Activated naive CD8-positive, alpha-beta T cell (primary cell): Measurements from ENCODE around the gene EFL1.

ENCODE experiments used
- H3K27ac Mint-ChIP-seq: one replicate; pipeline ENCODE4 v1.8.0; 2021; ENCODE audit warnings: mixed read lengths
- H3K27me3 Mint-ChIP-seq: one replicate; pipeline ENCODE4 v1.8.0; 2021; ENCODE audit warnings: mixed read lengths
- H3K36me3 Mint-ChIP-seq: one replicate; pipeline ENCODE4 v1.8.0; 2021; ENCODE audit warnings: mixed read lengths
- H3K4me1 Mint-ChIP-seq: one replicate; pipeline ENCODE4 v1.8.0; 2021; ENCODE audit warnings: low read depth, mixed read lengths
- H3K4me3 Mint-ChIP-seq: one replicate; pipeline ENCODE4 v1.8.0; 2021; ENCODE audit warnings: mild to moderate bottlenecking, mixed read lengths
- H3K9me3 Mint-ChIP-seq: one replicate; pipeline ENCODE4 v1.8.0; 2021; ENCODE audit warnings: low read depth, mixed read lengths

The EFL1 gene

DNA sequence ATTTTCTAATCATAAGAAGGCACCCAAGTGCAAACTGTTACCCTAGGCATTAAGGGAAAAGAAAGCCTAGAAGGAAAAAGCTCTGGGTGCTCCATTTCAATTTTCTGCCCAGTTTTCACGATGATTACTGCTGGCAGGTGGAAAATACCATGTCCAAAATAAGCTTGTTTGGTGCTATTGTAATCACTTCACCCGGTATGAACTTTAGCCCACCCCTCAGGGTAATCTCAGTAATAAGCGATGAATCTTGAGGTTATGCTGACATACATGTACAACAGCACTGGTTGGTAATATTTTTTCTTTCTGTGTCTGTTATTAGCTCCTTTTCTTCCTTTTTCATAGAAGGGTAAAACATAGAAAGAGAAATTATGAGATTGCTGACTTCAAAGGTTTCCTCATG, 128.1 kb downstream of the EFL1 start:
- no peaks in the 10 kb centered on the region for H3K4me1 Mint-ChIP-seq
- H3K9me3 Mint-ChIP-seq: no peaks in the 10 kb centered on the region
- H3K4me3 Mint-ChIP-seq: no peak overlapping the region
- peaks cover 25% of the 10 kb centered on the region for H3K36me3 Mint-ChIP-seq
- no peak overlapping the region for H3K27ac Mint-ChIP-seq
- H3K27me3 Mint-ChIP-seq: no peaks in the 10 kb centered on the region

DNA sequence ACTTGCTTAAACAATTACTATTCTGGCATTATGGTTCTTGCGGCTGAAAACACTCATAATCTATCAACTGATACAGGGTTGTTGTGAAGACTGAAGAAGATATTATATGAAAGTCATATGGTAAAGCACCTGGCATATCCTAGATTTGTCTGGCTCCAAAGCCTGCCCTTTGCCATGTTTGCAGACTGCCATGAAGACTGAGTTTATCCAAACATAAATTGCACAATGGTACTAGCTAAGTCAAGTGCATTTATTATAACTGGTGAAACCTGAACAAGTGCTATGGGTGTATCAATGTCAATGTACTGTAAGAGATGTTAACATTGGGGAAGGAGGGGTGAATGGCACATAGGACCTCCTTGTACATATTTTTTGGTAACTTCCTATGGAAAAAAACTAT, 129.3 kb downstream of the EFL1 start:
- Mint-ChIP-seq H3K4me3 (no peak overlapping the region), H3K4me1 (no peaks in the 10 kb centered on the region), H3K9me3 (no peaks in the 10 kb centered on the region), H3K27me3 (no peaks in the 10 kb centered on the region), H3K27ac (no peak overlapping the region), H3K36me3 (peaks cover 28% of the 10 kb centered on the region)

DNA sequence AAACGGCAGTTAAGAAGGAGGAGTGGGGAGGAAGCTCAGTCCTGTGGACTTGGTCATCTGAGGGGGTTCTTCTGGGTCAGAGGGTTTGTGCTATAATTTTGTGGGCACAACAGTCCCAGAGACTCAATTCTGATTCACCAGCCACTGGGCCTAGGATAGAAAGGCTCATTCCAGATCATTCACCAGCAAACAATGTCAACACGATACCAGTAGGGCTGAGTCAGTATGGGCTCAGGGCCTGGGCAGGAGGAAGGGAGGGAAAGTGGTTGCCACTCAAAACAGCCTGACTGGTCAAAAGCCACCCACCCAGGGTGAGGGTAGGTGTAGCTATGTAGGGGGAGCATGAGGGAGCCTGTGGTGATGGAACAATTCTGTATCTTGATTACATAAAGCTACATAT, 129.8 kb downstream of the EFL1 start:
- no peak overlapping the region for H3K27ac Mint-ChIP-seq
- H3K36me3 Mint-ChIP-seq: peaks cover 27% of the 10 kb centered on the region
- no peaks in the 10 kb centered on the region for H3K9me3 Mint-ChIP-seq
- H3K4me3 Mint-ChIP-seq: no peak overlapping the region
- no peaks in the 10 kb centered on the region for H3K4me1 Mint-ChIP-seq
- no peaks in the 10 kb centered on the region for H3K27me3 Mint-ChIP-seq

DNA sequence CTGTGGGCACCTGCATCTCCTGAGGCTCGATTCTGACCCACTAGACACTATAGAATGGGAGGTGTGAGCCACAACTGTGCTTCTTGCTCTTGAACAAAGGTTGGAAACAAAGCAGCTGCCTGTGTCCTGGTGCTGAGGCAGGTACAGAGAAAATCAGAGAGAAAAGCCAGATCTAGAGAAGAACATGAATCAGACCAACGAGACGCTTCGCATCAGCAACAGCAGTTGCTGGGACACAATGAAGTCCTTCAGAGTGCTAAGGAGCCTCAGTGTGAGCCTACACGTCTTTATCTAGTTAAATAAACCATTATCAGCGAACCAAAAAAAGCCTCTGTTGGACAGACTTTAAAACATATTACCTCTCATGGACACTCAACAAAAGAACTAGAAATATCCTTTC, 130.4 kb downstream of the EFL1 start:
- H3K4me1 Mint-ChIP-seq: no peaks in the 10 kb centered on the region
- peaks cover 24% of the 10 kb centered on the region for H3K36me3 Mint-ChIP-seq
- no peaks in the 10 kb centered on the region for H3K9me3 Mint-ChIP-seq
- no peaks in the 10 kb centered on the region for H3K27me3 Mint-ChIP-seq
- no peak overlapping the region for H3K27ac Mint-ChIP-seq
- no peak overlapping the region for H3K4me3 Mint-ChIP-seq

DNA sequence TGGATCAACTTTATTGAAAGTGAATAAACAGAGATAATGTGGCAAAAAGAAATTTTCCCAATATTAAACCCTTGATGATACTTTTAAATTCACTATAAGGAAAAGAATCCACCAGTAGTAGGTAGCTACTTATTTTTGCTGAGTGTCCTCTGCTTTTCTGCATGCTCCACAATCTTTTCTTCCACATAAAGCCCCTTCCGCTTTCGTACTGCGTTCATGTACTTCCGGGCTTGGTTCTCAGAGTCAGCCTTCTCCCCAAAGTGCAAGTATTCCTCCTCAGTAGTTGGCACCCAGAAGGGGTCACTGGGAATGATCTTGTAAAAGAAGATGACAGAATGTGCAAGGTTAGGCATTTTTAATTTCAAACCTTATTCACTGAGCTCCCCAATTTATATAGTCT, 132.3 kb downstream of the EFL1 start:
- no peaks in the 10 kb centered on the region for H3K27me3 Mint-ChIP-seq

DNA sequence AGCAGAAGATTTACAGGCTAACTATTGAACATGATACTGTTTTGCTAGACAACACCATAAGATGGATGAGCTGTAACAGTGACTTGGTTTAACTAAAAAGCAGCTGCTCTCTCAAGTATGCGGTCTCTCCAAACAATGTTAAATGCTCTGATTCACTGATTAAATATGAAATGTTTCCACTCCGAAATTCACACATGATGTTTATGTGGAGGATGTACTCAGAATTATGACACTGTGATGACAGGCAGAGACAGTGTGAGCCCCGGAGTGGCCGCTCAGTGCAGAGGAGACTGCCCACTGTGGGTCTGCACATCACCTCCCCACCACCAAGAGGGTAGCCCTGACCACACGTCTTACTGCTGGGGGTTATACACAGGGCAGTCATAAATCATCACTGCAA, 132.8 kb downstream of the EFL1 start:
- H3K36me3 Mint-ChIP-seq: peaks cover 23% of the 10 kb centered on the region
- H3K9me3 Mint-ChIP-seq: no peaks in the 10 kb centered on the region
- H3K27me3 Mint-ChIP-seq: no peaks in the 10 kb centered on the region
- H3K4me3 Mint-ChIP-seq: no peak overlapping the region
- H3K27ac Mint-ChIP-seq: no peak overlapping the region
- peaks cover 4% of the 10 kb centered on the region for H3K4me1 Mint-ChIP-seq

More for the DNA sequence above, 132.3 kb downstream of the EFL1 start:
- no peaks in the 10 kb centered on the region for H3K4me1 Mint-ChIP-seq
- peaks cover 20% of the 10 kb centered on the region for H3K36me3 Mint-ChIP-seq
- H3K9me3 Mint-ChIP-seq: no peaks in the 10 kb centered on the region
- no peak overlapping the region for H3K4me3 Mint-ChIP-seq
- no peak overlapping the region for H3K27ac Mint-ChIP-seq

DNA sequence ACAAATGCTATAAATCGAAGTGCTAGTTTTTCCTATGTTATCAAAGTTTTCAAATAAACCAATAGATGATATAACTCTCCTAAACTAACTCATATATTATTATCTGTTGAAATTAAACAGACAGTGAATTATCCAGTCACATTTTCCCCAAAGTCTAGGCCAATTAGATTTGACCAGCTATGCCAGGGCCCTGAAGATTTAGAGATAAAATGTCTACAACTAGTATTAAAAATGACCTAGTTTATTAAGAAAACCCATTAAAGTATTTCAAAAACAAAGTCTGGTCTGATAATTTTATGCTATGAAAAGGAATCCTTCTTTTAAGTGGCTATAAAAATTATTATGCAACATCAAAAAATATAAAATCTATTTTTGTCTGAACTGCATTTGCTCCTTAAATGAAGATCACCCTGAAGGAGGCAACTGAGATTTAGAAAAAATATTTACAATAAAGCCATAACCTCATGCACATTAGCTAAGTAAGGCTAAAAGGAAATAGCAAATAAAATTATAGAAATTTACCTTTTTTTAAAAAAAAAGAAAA, 133.3 kb downstream of the EFL1 start:
- no peaks in the 10 kb centered on the region for H3K9me3 Mint-ChIP-seq
- H3K27ac Mint-ChIP-seq: no peak overlapping the region
- H3K27me3 Mint-ChIP-seq: no peaks in the 10 kb centered on the region
- peaks cover 4% of the 10 kb centered on the region for H3K4me1 Mint-ChIP-seq
- peaks cover 23% of the 10 kb centered on the region for H3K36me3 Mint-ChIP-seq
- H3K4me3 Mint-ChIP-seq: no peak overlapping the region

DNA sequence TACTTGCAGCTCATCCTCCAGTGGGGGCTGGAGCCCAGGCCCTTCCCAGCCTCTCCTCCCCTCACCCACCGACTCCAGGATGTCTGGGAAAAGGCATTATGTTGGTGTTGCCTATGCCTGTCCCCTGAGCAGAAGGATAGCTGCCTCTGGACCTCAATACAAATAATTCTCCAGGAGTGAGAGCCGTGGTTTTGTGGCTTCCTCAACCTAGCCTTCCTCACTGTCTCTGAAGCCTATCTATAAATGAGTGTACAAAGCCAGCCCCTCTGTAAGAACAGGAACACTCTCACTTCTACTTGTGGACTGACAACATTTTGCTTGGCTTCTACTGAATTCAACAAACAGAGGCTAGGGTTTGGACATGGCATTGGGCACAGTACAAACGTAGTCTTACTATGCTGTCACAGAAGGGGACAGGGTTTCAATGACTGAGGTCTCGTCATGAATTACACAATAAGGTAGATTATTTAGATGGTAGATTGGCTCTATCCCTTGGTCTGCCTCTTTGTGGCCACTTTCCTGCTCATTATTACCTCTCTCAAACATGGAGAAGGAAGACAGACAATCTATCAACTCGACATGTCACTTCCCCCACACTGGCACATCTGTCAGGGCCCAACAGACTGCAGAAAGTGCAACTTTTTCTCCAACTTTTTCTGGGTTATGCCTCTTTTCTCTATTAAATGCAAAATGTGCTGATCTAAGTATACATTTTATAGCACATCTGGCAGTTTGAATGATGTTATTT, 134.0 kb downstream of the EFL1 start:
- H3K27ac Mint-ChIP-seq: no peak overlapping the region
- no peak overlapping the region for H3K4me3 Mint-ChIP-seq
- H3K36me3 Mint-ChIP-seq: peaks cover 22% of the 10 kb centered on the region
- H3K27me3 Mint-ChIP-seq: no peaks in the 10 kb centered on the region
- no peaks in the 10 kb centered on the region for H3K9me3 Mint-ChIP-seq
- peaks cover 4% of the 10 kb centered on the region for H3K4me1 Mint-ChIP-seq

DNA sequence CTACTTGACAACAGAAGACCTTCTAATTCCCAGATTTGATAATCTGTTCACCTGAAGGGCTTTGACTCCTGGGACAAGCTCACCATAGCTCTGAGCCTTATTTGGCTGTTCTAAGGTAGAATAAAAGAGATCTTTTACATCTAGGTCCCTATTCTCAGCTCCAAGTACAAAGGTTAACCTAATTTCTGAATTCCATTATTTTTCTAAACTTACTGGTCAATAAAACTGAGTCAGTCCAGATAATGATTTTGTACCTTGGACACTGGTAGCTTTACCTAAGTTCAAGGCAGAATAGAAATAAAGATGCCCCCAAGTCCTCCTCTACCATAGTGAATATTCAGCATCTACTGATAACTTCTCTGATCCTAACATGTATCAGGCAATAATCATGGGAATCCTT, 135.0 kb downstream of the EFL1 start:
- no peak overlapping the region for H3K4me3 Mint-ChIP-seq
- H3K36me3 Mint-ChIP-seq: peaks cover 18% of the 10 kb centered on the region
- H3K27ac Mint-ChIP-seq: no peak overlapping the region
- no peaks in the 10 kb centered on the region for H3K27me3 Mint-ChIP-seq
- H3K9me3 Mint-ChIP-seq: no peaks in the 10 kb centered on the region
- H3K4me1 Mint-ChIP-seq: peaks cover 4% of the 10 kb centered on the region

DNA sequence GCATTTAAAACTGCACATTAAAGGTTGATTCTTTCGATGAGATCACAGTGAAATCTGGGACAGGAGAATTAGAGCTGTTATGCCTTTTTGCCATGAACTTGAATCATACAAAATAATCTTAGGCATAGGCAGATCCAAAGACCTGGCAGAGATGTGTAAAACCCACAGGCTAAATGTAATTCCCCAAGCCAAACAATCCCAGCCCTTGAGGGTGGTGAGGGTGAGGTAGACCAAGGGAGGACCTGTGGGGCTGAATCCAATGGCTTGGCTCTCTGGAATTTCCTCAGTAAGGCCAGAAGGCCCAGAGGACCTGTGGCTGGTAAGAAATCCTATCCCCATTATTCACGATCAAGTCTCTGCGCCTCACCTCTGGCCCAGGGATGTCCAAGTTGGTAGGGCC, 136.2 kb downstream of the EFL1 start:
- Mint-ChIP-seq H3K4me1 (peaks cover 4% of the 10 kb centered on the region), H3K4me3 (no peak overlapping the region), H3K36me3 (peaks cover 15% of the 10 kb centered on the region), H3K27me3 (no peaks in the 10 kb centered on the region), H3K9me3 (no peaks in the 10 kb centered on the region), H3K27ac (no peak overlapping the region)

DNA sequence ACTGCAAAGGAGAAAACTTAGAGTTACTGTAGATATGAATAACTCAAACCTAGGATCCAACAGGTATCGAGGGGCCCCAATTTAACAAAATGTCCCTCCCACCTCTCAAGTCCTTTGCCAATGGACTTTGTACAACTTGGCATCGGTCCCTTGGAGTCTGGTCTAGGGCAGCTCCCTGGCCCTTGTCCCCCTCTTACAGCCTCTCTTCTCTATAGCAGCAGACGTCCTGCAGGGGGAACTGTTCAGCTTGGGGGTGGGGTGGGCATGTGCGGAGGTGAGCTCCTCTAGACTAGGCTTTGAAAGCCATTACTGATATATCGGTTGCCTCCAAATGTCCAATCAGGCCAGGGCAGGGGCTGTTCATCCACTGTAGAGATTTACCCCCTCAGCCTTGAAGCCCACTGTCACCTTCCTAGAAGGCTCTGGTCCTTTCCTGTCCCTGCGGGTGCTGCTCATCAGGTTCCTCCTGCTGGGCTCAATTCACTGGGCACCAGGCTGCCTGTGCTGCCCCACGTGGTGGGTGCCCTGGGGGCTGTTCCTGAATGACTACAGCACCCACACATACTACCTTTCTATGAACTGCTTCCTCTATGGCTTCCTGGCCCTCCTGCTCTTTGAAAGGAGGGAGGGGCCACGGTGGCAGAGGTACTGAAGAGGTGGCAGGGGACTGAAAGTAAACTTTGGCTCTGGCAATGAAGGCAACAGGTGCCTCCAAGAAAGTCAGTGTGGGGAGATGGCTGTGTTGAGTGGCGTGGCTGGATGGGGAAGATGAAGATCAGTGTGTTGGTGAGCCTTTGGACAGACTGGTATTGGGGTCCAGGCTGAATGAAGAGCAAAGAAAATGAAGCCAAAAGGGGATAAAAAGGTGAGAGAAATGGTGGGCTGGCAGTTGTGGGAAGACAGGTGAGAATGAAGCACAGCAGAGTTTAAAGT, 137.9 kb downstream of the EFL1 start:
- Mint-ChIP-seq H3K36me3 (peaks cover 10% of the 10 kb centered on the region), H3K27me3 (no peaks in the 10 kb centered on the region), H3K9me3 (no peaks in the 10 kb centered on the region), H3K4me1 (peaks cover 4% of the 10 kb centered on the region), H3K27ac (no peak overlapping the region), H3K4me3 (no peak overlapping the region)

DNA sequence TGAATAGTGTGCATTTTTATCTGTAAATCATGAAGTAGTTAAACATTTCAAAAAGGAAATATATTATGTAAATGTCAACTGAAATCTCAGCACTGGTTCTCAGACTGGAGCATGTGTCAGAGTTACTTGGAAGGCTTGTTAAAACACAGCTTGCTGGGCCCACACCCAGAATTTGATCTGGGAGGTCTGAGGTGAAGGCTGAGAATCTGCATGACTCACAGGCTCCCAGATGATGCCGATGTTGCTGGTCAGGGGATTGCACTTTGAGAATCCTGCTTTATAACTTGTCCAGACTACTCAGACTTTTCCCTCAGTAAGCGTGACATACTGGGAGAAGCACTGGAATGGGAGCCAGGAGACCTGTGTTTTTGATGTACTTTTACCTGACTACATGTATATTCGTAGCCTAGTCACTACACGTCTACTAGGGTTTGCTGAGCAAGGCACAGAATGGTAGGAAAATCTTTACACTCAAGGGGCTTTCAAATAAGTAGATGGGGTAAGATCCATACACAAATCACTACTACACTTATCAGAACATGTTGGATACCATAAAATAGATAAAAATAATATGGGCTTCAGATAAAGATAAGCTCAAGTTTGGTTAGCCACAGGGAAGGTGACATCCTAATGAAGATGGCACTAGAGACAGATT, 139.7 kb downstream of the EFL1 start:
- no peak overlapping the region for H3K27ac Mint-ChIP-seq
- H3K27me3 Mint-ChIP-seq: no peaks in the 10 kb centered on the region
- no peaks in the 10 kb centered on the region for H3K9me3 Mint-ChIP-seq
- H3K36me3 Mint-ChIP-seq: peaks cover 3% of the 10 kb centered on the region
- peaks cover 4% of the 10 kb centered on the region for H3K4me1 Mint-ChIP-seq
- H3K4me3 Mint-ChIP-seq: no peak overlapping the region

DNA sequence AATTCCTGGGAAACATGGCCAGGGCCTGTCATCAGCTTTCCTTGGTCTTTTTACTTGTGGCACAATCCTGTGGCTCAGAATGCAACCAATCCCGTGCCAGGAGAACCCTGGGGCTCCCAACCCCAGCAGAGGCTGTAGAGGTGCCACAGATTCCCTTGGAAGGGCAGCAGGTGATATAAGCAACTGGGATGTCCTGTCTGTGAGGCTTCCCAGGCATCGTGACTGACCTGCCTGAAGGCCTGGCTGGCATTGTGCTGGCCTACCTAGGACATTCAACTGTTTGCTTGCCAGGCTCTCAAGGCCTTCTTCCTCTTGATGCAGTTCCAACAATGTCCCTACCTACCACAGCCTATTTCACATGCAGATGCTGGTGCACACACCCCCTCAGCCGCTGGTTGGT, 144.5 kb downstream of the EFL1 start:
- no peak overlapping the region for H3K4me3 Mint-ChIP-seq

DNA sequence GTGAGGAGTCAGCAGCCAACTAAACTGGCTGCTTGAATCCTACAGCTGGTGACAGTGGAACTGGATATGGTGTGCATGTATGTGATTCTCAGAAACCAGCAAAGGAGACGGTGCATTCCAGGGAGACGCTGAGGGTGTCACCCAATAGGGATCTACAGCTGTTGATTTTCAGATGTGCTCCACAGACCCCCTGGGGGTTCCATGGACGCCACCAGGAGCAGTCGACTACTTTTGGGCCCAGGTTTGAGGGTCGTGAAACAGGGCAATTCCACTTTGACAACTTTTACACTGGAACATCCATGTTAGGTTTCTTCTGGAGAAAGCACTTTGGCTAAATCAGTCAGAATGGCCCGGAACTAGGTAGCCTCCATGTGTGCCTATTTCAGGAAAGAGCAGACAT, 145.2 kb downstream of the EFL1 start:
- no peaks in the 10 kb centered on the region for H3K4me1 Mint-ChIP-seq
- H3K27me3 Mint-ChIP-seq: no peaks in the 10 kb centered on the region
- H3K27ac Mint-ChIP-seq: no peak overlapping the region
- no peaks in the 10 kb centered on the region for H3K36me3 Mint-ChIP-seq
- no peak overlapping the region for H3K4me3 Mint-ChIP-seq
- no peaks in the 10 kb centered on the region for H3K9me3 Mint-ChIP-seq

More for the DNA sequence above, 144.5 kb downstream of the EFL1 start:
- H3K36me3 Mint-ChIP-seq: no peaks in the 10 kb centered on the region
- H3K4me1 Mint-ChIP-seq: no peaks in the 10 kb centered on the region
- no peaks in the 10 kb centered on the region for H3K27me3 Mint-ChIP-seq
- H3K9me3 Mint-ChIP-seq: no peaks in the 10 kb centered on the region
- H3K27ac Mint-ChIP-seq: no peak overlapping the region

DNA sequence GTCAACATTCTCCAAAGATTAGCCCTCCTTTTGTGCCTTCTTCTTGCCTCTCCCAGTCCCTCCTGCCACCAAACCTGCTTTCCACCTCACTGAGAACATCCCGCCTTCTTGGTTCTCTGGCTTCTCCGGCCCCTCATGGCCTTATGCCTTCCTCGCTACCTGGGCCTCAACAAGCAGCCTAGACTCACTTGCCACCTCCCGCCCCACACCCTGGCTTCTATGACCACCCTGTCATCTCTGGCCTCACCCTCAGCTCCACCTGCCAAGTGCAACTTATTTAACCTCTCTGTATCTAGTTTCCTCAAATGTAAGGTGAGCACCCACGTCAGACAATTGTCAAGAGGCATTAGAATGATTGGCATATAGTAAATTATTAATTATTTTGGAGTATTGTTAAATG, 147.9 kb downstream of the EFL1 start:
- H3K4me3 Mint-ChIP-seq: no peak overlapping the region
- no peaks in the 10 kb centered on the region for H3K27me3 Mint-ChIP-seq
- no peak overlapping the region for H3K27ac Mint-ChIP-seq
- no peaks in the 10 kb centered on the region for H3K36me3 Mint-ChIP-seq
- no peaks in the 10 kb centered on the region for H3K4me1 Mint-ChIP-seq
- no peaks in the 10 kb centered on the region for H3K9me3 Mint-ChIP-seq
